ENCODE data around the gene ADAM8.
"Not testable (repeated sequence)": the region's sequence is repeated elsewhere in the genome, so short reads cannot be mapped to it uniquely, and the experiment has no call there.

ADAM8 gene

GRCh38 chr10:133276435-133277201 lies at the start of gene ADAM8:
Gene ADAM8 (minus strand): TSS chr10:133276868. CDS start chr10:133276817, 51 bp downstream.
- peak; percentile 31 for DNase-seq (ENCODE audit: low read depth)

GRCh38 chr10:133326223-133326551 lies 49.5 kb upstream of the ADAM8 start:
- no peak for DNase-seq (ENCODE audit: low read depth)

GRCh38 chr10:133325440-133326222 lies 49.0 kb upstream of the ADAM8 start:
- peak; percentile 31 for DNase-seq (ENCODE audit: low read depth)

GRCh38 chr10:133324857-133325260 lies 48.2 kb upstream of the ADAM8 start:
- no peak for DNase-seq (ENCODE audit: low read depth)

GRCh38 chr10:133324198-133324792 lies 47.6 kb upstream of the ADAM8 start:
- peak; percentile 71 for DNase-seq (ENCODE audit: low read depth)

GRCh38 chr10:133322064-133322709 lies 45.5 kb upstream of the ADAM8 start:
- not testable (repeated sequence) for DNase-seq (ENCODE audit: low read depth)

- not testable (repeated sequence) for DNase-seq (ENCODE audit: low read depth)
These were observed 44.3 kb upstream of the ADAM8 start for GRCh38 chr10:133320852-133321422.

- peak; percentile 52 for DNase-seq (ENCODE audit: low read depth)
These were observed 41.9 kb upstream of the ADAM8 start for GRCh38 chr10:133318494-133319127.

GRCh38 chr10:133316732-133317131 lies 40.1 kb upstream of the ADAM8 start:
- no peak for DNase-seq (ENCODE audit: low read depth)

GRCh38 chr10:133316266-133316665 lies 39.6 kb upstream of the ADAM8 start:
- DNase-seq (ENCODE audit: low read depth) = no peak

GRCh38 chr10:133315847-133316246 lies 39.2 kb upstream of the ADAM8 start:
- DNase-seq (ENCODE audit: low read depth) = peak; percentile 32

GRCh38 chr10:133314911-133315310 lies 38.2 kb upstream of the ADAM8 start:
- no peak for DNase-seq (ENCODE audit: low read depth)

GRCh38 chr10:133313192-133313591 lies 36.5 kb upstream of the ADAM8 start:
- DNase-seq (ENCODE audit: low read depth) = no peak

GRCh38 chr10:133312769-133313145 lies 36.1 kb upstream of the ADAM8 start:
- DNase-seq (ENCODE audit: low read depth) = no peak

- no peak for DNase-seq (ENCODE audit: low read depth)
These were observed 35.5 kb upstream of the ADAM8 start for GRCh38 chr10:133312016-133312768.

- no peak for DNase-seq (ENCODE audit: low read depth)
These were observed 34.9 kb upstream of the ADAM8 start for GRCh38 chr10:133311570-133311969.

GRCh38 chr10:133310789-133311188 lies 34.1 kb upstream of the ADAM8 start:
- DNase-seq (ENCODE audit: low read depth) = no peak

- no peak for DNase-seq (ENCODE audit: low read depth)
These were observed 33.7 kb upstream of the ADAM8 start for GRCh38 chr10:133310399-133310755.

- no peak for DNase-seq (ENCODE audit: low read depth)
These were observed 33.2 kb upstream of the ADAM8 start for GRCh38 chr10:133309720-133310398.

GRCh38 chr10:133309100-133309719 lies 32.5 kb upstream of the ADAM8 start:
- peak; percentile 90 for DNase-seq (ENCODE audit: low read depth)
